AG04449 (cell line): Measurements from ENCODE around the gene UQCRC1.

Experiments used
- CTCF ChIA-PET: fragments of 350-600 bp; formaldehyde crosslinking; extraction: SDS; loops from one replicate; lab custom pipeline; 2021; ENCODE audit warnings: antibody characterized with exemption; lab: Yijun Ruan, JAX
- POLR2A ChIA-PET: fragments of 400-600, 350-600 bp; formaldehyde crosslinking; extraction: SDS; loops from one replicate; lab custom pipeline; 2020; ENCODE audit warnings: antibody characterized with exemption, inconsistent platforms; lab: Yijun Ruan, JAX
- DNase-seq: peaks from one replicate; pipeline ENCODE4 v3.0.0-alpha.2; 2010; ENCODE audit warnings: low read depth, low spot score
- H3K4me3 ChIP-seq: 2 replicates; pipeline ENCODE4 v1.5.1; 2011; ENCODE audit warnings: low read depth, mild to moderate bottlenecking, control low read depth, low read length
- TF ChIP-seq, protein P1 (sequence below): IDR thresholded peaks from one replicate; pipeline ENCODE4 v1.5.1; 2011; ENCODE audit warnings: mild to moderate bottlenecking, moderate library complexity, low read length, control low read depth, inconsistent platforms; ENCODE audit not compliant: insufficient read depth; ENCODE audit errors: missing control alignments

Gene UQCRC1

DNA sequence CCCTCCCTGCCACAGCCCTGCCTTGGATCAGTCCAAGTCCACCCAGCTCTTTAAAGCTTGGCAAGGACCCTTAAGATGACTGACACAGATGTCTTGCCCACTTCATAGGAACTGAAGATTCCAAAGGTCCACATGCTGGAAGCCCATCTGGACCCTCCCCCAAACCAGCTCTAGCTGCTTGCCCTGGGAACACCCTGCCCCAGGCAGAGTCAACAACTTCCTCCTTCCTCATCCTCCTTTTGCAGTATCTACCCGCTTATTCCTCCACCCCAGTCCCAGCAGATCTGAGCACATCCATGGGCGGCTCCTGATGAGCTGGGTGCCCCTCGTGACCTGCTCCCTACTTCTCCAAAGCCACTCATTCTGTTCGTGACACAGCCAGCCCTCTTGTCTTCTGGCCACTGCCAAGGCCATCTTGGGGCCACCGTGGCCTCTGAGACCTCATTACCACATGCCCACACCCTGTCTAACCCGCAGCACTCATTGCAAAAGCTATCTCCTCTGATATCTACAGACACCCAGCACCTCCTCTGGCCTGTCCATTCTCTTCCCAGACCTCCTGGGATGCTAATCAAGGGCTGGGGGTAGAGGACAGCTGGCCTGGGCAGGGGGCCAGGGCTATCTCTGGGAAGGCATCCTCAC, 50.8 kb downstream of the UQCRC1 start:
- H3K4me3 ChIP-seq, result no peak overlapping the region
- DNase-seq, result no peak
- TF ChIP-seq, protein P1, sequence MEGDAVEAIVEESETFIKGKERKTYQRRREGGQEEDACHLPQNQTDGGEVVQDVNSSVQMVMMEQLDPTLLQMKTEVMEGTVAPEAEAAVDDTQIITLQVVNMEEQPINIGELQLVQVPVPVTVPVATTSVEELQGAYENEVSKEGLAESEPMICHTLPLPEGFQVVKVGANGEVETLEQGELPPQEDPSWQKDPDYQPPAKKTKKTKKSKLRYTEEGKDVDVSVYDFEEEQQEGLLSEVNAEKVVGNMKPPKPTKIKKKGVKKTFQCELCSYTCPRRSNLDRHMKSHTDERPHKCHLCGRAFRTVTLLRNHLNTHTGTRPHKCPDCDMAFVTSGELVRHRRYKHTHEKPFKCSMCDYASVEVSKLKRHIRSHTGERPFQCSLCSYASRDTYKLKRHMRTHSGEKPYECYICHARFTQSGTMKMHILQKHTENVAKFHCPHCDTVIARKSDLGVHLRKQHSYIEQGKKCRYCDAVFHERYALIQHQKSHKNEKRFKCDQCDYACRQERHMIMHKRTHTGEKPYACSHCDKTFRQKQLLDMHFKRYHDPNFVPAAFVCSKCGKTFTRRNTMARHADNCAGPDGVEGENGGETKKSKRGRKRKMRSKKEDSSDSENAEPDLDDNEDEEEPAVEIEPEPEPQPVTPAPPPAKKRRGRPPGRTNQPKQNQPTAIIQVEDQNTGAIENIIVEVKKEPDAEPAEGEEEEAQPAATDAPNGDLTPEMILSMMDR, result no peak
- CTCF ChIA-PET, result interaction anchor here (0.6 to 9.1 kb wide), 32 partner anchors 10 to 340 kb away, joined by 3 to 88 read pairs (median 4); partner anchors contain the start of genes SLC26A6 and UQCRC1
- POLR2A ChIA-PET, result interaction anchor here (1.0 to 1.1 kb wide), 2 partner anchors 37 to 77 kb away, joined by 3 to 6 read pairs; partner anchors contain the start of gene SLC26A6

DNA sequence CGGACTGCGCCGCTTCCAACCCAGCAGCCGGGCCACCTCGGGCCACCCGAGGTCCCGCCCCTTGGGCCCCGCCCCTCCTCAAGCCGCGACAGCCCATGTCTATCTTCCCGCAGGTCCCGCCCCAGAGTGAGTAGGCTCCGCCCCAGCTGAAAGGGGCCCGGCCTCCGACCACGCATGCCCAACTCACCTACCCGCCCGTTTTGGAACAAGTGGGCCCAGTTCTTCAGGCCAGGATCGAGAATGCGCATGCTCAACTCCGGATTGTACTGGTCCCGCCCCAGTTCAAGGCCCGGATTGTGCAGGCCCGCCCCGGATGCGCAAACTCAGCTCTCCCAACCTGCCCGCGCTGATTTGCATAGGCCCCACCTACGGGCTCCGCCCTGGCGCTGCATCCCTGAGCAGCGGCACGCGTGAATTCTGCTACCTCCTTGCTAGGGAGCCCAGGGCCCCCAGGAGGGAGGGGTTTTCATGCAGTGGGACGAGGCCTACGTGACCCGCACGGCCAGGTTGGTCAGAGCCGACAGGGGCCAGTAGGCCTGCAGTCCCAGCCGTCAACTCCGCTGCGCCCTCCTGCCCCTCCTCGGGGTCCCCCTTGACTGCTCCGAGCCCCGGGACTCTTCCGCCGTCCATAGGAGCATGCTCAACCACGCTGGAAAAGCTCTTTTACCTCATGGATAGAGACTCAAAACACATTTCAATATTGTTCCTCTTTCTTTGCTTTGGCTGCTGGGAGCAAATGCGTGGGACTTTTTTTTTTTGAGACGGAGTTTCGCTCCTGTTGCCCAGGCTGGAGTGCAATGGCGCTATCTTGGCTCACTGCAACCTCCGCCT, 52.4 kb downstream of the UQCRC1 start, which contains the start of gene PFKFB4:
Gene PFKFB4, minus strand, starts transcription at position 8 of the 831 bp plus-strand sequence. CDS start 26 bp downstream, outside the sequence.
- POLR2A ChIA-PET, result interaction anchor here (0.7 to 2.2 kb wide), 3 partner anchors 9 to 78 kb away, joined by 3 to 10 read pairs (median 3); partner anchors contain the start of gene SLC26A6
- CTCF ChIA-PET, result interaction anchor here (0.6 to 9.1 kb wide), 16 partner anchors 8 to 156 kb away, joined by 3 to 88 read pairs (median 6); partner anchors contain the start of gene SLC26A6
- peak; percentile 93 for DNase-seq
- H3K4me3 ChIP-seq, result peak within 1 kb of the TSS; percentile 86
- TF ChIP-seq, protein P1, result peak; percentile 1

GRCh38 chr3:48555949-48556795, 53.3 kb downstream of the UQCRC1 start:
- DNase-seq, result no peak
- ChIA-PET POLR2A (interaction anchor here (1.1 to 2.2 kb wide), 2 partner anchors 14 to 79 kb away, joined by 3 to 10 read pairs; partner anchors contain the start of gene SLC26A6), CTCF (interaction anchor here (0.8 to 9.1 kb wide), 11 partner anchors 7 to 155 kb away, joined by 3 to 88 read pairs (median 7); partner anchors contain the start of gene SLC26A6)
- TF ChIP-seq, protein P1, result no peak
- H3K4me3 ChIP-seq, result peak overlapping the region; percentile 86

DNA sequence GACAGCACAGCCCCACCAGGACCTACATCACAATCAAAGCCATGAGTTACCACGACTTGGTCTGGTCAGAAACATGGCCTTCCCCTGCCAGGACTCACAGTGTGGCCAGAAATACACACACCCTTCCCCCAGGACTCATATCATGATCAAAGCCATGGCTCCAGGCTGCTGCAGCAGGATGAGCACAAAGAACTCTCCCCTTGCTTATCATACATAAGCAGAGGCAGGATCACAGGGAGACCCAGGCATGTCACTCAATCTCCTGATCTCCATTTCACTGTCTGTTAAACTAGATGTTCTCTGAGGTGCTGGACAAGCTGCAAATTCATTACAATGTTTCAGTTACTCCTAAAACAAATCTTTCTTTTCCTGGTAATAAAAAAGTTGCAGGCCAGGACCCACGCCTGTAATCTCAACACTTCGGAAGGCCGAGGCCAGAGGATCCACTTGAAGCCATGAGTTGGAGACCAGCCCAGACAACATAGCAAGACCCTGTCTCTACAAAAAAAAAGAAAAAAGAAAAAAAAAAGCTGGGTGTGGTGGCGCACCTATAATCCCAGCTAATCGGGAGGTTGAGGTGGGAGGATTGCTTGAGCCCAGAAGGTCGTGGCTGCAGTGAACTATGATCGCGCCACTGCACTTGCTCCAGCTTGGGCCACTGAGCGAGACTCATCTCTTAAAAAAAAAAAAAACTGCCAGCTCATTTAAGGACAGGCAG, 54.1 kb downstream of the UQCRC1 start:
- POLR2A ChIA-PET, result no interaction called here
- no peak for DNase-seq
- TF ChIP-seq, protein P1, result no peak
- CTCF ChIA-PET, result interaction anchor here (0.7 to 2.7 kb wide), 7 partner anchors 8 to 155 kb away, joined by 3 to 16 read pairs (median 5); no protein-coding TSS in a partner anchor
- H3K4me3 ChIP-seq, result peak overlapping the region; percentile 86
